CD4-positive, CD25-positive, alpha-beta regulatory T cell (primary cell): ENCODE results near the gene ACTR1A. TPM values are rescaled to one million over a fixed set of nuclear protein-coding genes. Genes with fewer than 3 reads are reported as not detected.
"Not testable (repeated sequence)": the region's sequence is repeated elsewhere in the genome, so short reads cannot be mapped to it uniquely, and the experiment has no call there.

Source experiments
- ATAC-seq, 2 donors: fragments of 150-1000 bp; cut with Tn5 transposase; one replicate each; pipeline ENCODE4 v1.10.0; 2021; ENCODE audit warnings: low read depth in 2 of 2, moderate number of reproducible peaks in 2 of 2, moderate library complexity in 1 of 2
- DNase-seq, 3 donors: peaks; one replicate each; pipeline versions ENCODE4 v3.0.0 to v3.0.0-alpha.2; 2012 to 2022; ENCODE audit warnings: mixed read lengths in 1 of 3
- H3K27ac ChIP-seq: one replicate; pipeline ENCODE4 v1.7.0; 2013; ENCODE audit warnings: mild to moderate bottlenecking, low read length; ENCODE audit not compliant: insufficient read depth, poor library complexity, severe bottlenecking
- H3K27me3 ChIP-seq: one replicate; pipeline ENCODE4 v1.7.0; 2013; ENCODE audit warnings: low read length; ENCODE audit not compliant: control insufficient read depth, insufficient read depth
- H3K36me3 ChIP-seq: one replicate; pipeline ENCODE4 v1.7.0; 2013; ENCODE audit warnings: mild to moderate bottlenecking, low read length, moderate library complexity; ENCODE audit not compliant: control insufficient read depth, insufficient read depth
- H3K4me1 ChIP-seq: 2 replicates; pipeline ENCODE4 v1.7.0; 2013; ENCODE audit warnings: mild to moderate bottlenecking, low read length; ENCODE audit not compliant: insufficient read depth, control insufficient read depth, poor library complexity, severe bottlenecking
- H3K4me3 ChIP-seq: one replicate; pipeline ENCODE4 v1.7.0; 2013; ENCODE audit warnings: low read depth, mild to moderate bottlenecking, low read length, moderate library complexity
- H3K9me3 ChIP-seq, 2 experiments: 1 replicate in 1 of 2; 2 replicates in 1 of 2; pipeline ENCODE4 v1.7.0; 2013; ENCODE audit warnings: low read length in 2 of 2, mild to moderate bottlenecking in 1 of 2, moderate library complexity in 1 of 2; ENCODE audit not compliant: control insufficient read depth in 2 of 2
- H3K27ac Mint-ChIP-seq, 3 donors: one replicate each; pipeline ENCODE4 v1.8.0; 2020 to 2022; ENCODE audit warnings: mild to moderate bottlenecking in 3 of 3, mixed read lengths in 3 of 3, moderate library complexity in 2 of 3
- H3K27me3 Mint-ChIP-seq: one replicate; pipeline ENCODE4 v1.8.0; 2022; ENCODE audit warnings: mild to moderate bottlenecking, mixed read lengths
- H3K36me3 Mint-ChIP-seq: one replicate; pipeline ENCODE4 v1.8.0; 2020; ENCODE audit warnings: mixed read lengths
- H3K4me1 Mint-ChIP-seq, 4 donors: one replicate each; pipeline ENCODE4 v1.8.0; 2020 to 2022; ENCODE audit warnings: mixed read lengths in 4 of 4, mild to moderate bottlenecking in 1 of 4
- H3K4me3 Mint-ChIP-seq, 4 donors: one replicate each; pipeline ENCODE4 v1.8.0; 2020 to 2022; ENCODE audit warnings: mild to moderate bottlenecking in 4 of 4, mixed read lengths in 4 of 4, moderate library complexity in 3 of 4
- H3K9me3 Mint-ChIP-seq, 7 donors: one replicate each; pipeline ENCODE4 v1.8.0; 2020 to 2022; ENCODE audit warnings: mixed read lengths in 7 of 7, mild to moderate bottlenecking in 3 of 7, moderate library complexity in 2 of 7
- polyA plus RNA-seq, 4 donors: library from polyadenylated mRNA; unstranded; fragments of 300-500 nt; fragmentation: Illumina TruSeq; gene quantifications; one replicate each; pipeline ENCODE4 v1.2.3, GENCODE V29; 2021
- total RNA-seq: library from RNA; stranded (reverse); gene quantifications from one replicate; pipeline ENCODE4 v1.2.3, GENCODE V29; 2022

ACTR1A gene
- total and polyA plus RNA-seq, 5 donors from 2014 or later: 63.0 to 77.9 (median 74.7) TPM

GRCh38 chr10:102503264-102504178 is 1.0 kb upstream of the ACTR1A start, which contains the start of gene SUFU:
SUFU (plus strand) TSS chr10:102503972; CDS start chr10:102504153, 181 bp downstream.
- Mint-ChIP-seq H3K4me3 (no peak within 1 kb of the TSS), H3K27ac (peak within 1 kb of the TSS in 2 of 3 donors; percentile 69 to 87), H3K36me3 (peaks cover 3% of the 10 kb centered on the region), H3K27me3 (no peaks in the 10 kb centered on the region), H3K4me1 (peaks cover 3 to 55% (median 28%) of the 10 kb centered on the region in 4 donors), H3K9me3 (no peaks in the 10 kb centered on the region)
- DNase-seq (peak; percentile 97 to 99 (median 98)), ATAC-seq (peak; percentile 73 to 75)
- Histone ChIP-seq H3K4me1 (peaks cover 43% of the 10 kb centered on the region), H3K4me3 (peak within 1 kb of the TSS; percentile 98), H3K36me3 (peaks cover 14% of the 10 kb centered on the region), H3K9me3 (no peaks in the 10 kb centered on the region), H3K27ac (peak within 1 kb of the TSS; percentile 89), H3K27me3 (no peaks in the 10 kb centered on the region)

DNA sequence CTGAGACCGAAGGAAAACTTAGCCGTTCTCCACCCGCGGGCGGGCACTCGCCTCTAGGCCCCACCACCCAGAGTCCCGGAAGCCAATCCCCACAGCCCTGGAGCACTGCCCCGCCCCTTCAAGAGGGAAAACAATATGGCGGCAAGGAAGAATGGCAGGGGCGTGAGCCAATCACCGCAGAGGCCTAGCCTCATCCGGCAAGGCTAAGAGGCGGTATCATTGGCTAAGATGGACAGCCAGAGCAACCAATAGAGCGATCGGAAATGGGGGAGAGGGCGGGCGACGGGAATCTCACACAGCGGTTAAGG is 529 bp downstream of the ACTR1A start:
- H3K27me3 Mint-ChIP-seq: no peaks in the 10 kb centered on the region
- peaks cover 0 to 59% (median 27%) of the 10 kb centered on the region in 4 donors for H3K4me1 Mint-ChIP-seq
- no peaks in the 10 kb centered on the region for H3K36me3 Mint-ChIP-seq
- Histone ChIP-seq H3K36me3 (peaks cover 13% of the 10 kb centered on the region), H3K27me3 (no peaks in the 10 kb centered on the region), H3K27ac (peak overlapping the region; percentile 89), H3K4me1 (peaks cover 50% of the 10 kb centered on the region), H3K9me3 (no peaks in the 10 kb centered on the region), H3K4me3 (peak overlapping the region; percentile 98)
- no peak overlapping the region for H3K4me3 Mint-ChIP-seq
- no peaks in the 10 kb centered on the region for H3K9me3 Mint-ChIP-seq
- no peak overlapping the region for H3K27ac Mint-ChIP-seq
- DNase-seq (peak; percentile 98 to 99 (median 99)), ATAC-seq (peak; percentile 73 to 76)

DNA sequence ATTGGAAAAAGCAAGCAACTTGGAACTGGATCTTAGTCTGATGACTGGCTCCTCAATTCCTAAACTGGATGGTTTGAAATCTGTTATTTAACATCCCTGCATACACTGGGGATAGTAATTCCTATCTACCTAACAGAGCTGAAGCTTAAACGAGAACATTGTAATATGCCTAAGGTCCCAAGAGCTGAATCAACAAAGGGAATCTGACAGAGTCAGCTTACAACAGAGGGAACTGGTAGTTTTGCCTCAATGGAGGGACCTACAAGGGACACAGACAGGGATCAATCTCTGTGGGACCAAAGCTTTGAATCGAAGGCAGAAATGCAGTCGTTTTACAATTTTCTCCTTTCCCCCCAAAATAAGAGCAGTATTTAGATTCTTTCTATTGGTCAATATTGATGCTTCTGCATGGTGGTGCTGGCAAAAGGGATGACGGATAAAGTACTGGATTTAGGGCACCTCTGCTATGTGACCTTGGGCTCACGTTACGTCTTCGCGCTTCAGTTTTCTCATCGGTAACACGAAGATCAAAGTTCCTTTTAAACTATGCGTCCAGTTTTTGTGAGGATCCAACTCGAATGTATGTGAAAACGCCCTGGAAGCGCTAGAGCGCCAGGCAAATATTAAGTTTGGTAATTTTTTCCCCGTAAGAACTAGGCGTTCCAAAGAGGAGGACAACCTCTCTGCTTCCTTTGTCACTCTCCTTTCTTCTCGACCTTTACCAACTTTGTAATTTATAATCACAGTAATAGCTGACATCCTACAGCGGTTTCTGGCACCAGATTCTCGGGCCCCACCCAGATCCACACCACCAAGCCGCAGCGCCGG is 1.1 kb downstream of the ACTR1A start:
- Histone ChIP-seq H3K36me3 (peaks cover 10% of the 10 kb centered on the region), H3K4me3 (peak overlapping the region; percentile 96), H3K27ac (peak overlapping the region; percentile 89), H3K27me3 (no peaks in the 10 kb centered on the region), H3K9me3 (no peaks in the 10 kb centered on the region), H3K4me1 (peaks cover 50% of the 10 kb centered on the region)
- H3K27me3 Mint-ChIP-seq: no peaks in the 10 kb centered on the region
- DNase-seq (no peak), ATAC-seq (no peak)
- H3K27ac Mint-ChIP-seq: no peak overlapping the region
- peaks cover 0 to 58% (median 30%) of the 10 kb centered on the region in 4 donors for H3K4me1 Mint-ChIP-seq
- no peaks in the 10 kb centered on the region for H3K36me3 Mint-ChIP-seq
- no peak overlapping the region for H3K4me3 Mint-ChIP-seq
- no peaks in the 10 kb centered on the region for H3K9me3 Mint-ChIP-seq

GRCh38 chr10:102500686-102501085 is 1.8 kb downstream of the ACTR1A start:
- not testable (repeated sequence) for H3K27ac Mint-ChIP-seq, DNase-seq, H3K9me3 ChIP-seq, H3K4me3 Mint-ChIP-seq, H3K27ac ChIP-seq, ATAC-seq, H3K9me3 Mint-ChIP-seq, H3K27me3 ChIP-seq, H3K36me3 Mint-ChIP-seq, H3K27me3 Mint-ChIP-seq
- peak overlapping the region; percentile 96 for H3K4me3 ChIP-seq
- H3K4me1 Mint-ChIP-seq: peaks cover 0 to 54% (median 29%) of the 10 kb centered on the region in 4 donors
- H3K4me1 ChIP-seq: peaks cover 50% of the 10 kb centered on the region
- H3K36me3 ChIP-seq: peaks cover 13% of the 10 kb centered on the region

- Histone ChIP-seq H3K9me3 (no peaks in the 10 kb centered on the region), H3K4me1 (peaks cover 38% of the 10 kb centered on the region), H3K4me3 (no peak overlapping the region), H3K27ac (no peak overlapping the region), H3K36me3 (peaks cover 17% of the 10 kb centered on the region), H3K27me3 (no peaks in the 10 kb centered on the region)
- Mint-ChIP-seq H3K9me3 (no peaks in the 10 kb centered on the region), H3K27me3 (no peaks in the 10 kb centered on the region), H3K4me1 (peaks cover 0 to 42% (median 21%) of the 10 kb centered on the region in 4 donors), H3K27ac (peak overlapping the region in 2 of 3 donors; percentile 11 to 28), H3K4me3 (peak overlapping the region in 3 of 4 donors; percentile 16 to 40 (median 36)), H3K36me3 (no peaks in the 10 kb centered on the region)
- ATAC-seq: no peak
- no peak for DNase-seq
These were observed 3.2 kb downstream of the ACTR1A start for GRCh38 chr10:102499356-102499755.

GRCh38 chr10:102497545-102497944 is 5.0 kb downstream of the ACTR1A start:
- Histone ChIP-seq H3K9me3 (no peaks in the 10 kb centered on the region), H3K27me3 (no peaks in the 10 kb centered on the region), H3K27ac (no peak overlapping the region), H3K36me3 (peaks cover 30% of the 10 kb centered on the region), H3K4me3 (no peak overlapping the region), H3K4me1 (peaks cover 25% of the 10 kb centered on the region)
- no peaks in the 10 kb centered on the region for H3K27me3 Mint-ChIP-seq
- H3K27ac Mint-ChIP-seq: no peak overlapping the region
- H3K4me3 Mint-ChIP-seq: no peak overlapping the region
- ATAC-seq (no peak), DNase-seq (no peak)
- peaks cover 10 to 57% (median 31%) of the 10 kb centered on the region in 4 donors for H3K4me1 Mint-ChIP-seq
- H3K36me3 Mint-ChIP-seq: no peaks in the 10 kb centered on the region
- no peaks in the 10 kb centered on the region for H3K9me3 Mint-ChIP-seq

GRCh38 chr10:102493771-102494170 is 8.7 kb downstream of the ACTR1A start:
- ATAC-seq (no peak), DNase-seq (no peak)
- Histone ChIP-seq H3K27me3 (no peaks in the 10 kb centered on the region), H3K9me3 (no peaks in the 10 kb centered on the region), H3K4me3 (no peak overlapping the region), H3K4me1 (peaks cover 7% of the 10 kb centered on the region), H3K36me3 (peaks cover 49% of the 10 kb centered on the region), H3K27ac (no peak overlapping the region)
- peaks cover 6% of the 10 kb centered on the region for H3K36me3 Mint-ChIP-seq
- H3K4me1 Mint-ChIP-seq: peaks cover 14 to 54% (median 30%) of the 10 kb centered on the region in 4 donors
- no peak overlapping the region for H3K27ac Mint-ChIP-seq
- H3K27me3 Mint-ChIP-seq: no peaks in the 10 kb centered on the region
- H3K9me3 Mint-ChIP-seq: no peaks in the 10 kb centered on the region
- no peak overlapping the region for H3K4me3 Mint-ChIP-seq
